HCT116 (cell line): ENCODE results near the gene WASF2.

ENCODE experiments used
- EGR1 ChIP-seq: IDR thresholded peaks from 2 replicates; pipeline ENCODE4 v1.6.1; 2012; ENCODE audit warnings: low read depth
- EZH2phosphoT487 ChIP-seq: fragments of 200-600 bp; IDR thresholded peaks from 2 replicates; pipeline ENCODE4 v1.6.1; 2018; ENCODE audit warnings: antibody characterized with exemption, borderline replicate concordance
- POLR2A ChIP-seq: IDR thresholded peaks from 2 replicates; pipeline ENCODE4 v1.7.0; 2011; ENCODE audit warnings: borderline replicate concordance; ENCODE audit not compliant: insufficient read depth, insufficient read length; ENCODE audit errors: extremely low read depth
- POLR2AphosphoS5 ChIP-seq: IDR thresholded peaks from 2 replicates; pipeline ENCODE4 v1.6.1; 2011; ENCODE audit warnings: mild to moderate bottlenecking, low read depth, low read length, moderate library complexity
- SIN3A ChIP-seq: IDR thresholded peaks from 2 replicates; pipeline ENCODE4 v1.6.1; 2012; ENCODE audit warnings: low read depth
- SRF ChIP-seq: IDR thresholded peaks from 2 replicates; pipeline ENCODE4 v1.6.1; 2012; ENCODE audit warnings: low read depth
- ZFX ChIP-seq: fragments of 450-650 bp; IDR thresholded peaks from 2 replicates; pipeline ENCODE4 v1.6.1; 2017
- TF ChIP-seq, protein P1 (sequence below), 3 experiments: fragments of 200-600 bp in 1 of 3; sonication (generic) in 1 of 3; IDR thresholded peaks in 2 of 3; conservative IDR thresholded peaks in 1 of 3; 2 replicates each; pipeline ENCODE4 v1.5.1; 2012 to 2017; ENCODE audit warnings: low read depth in 2 of 3, low read length in 2 of 3, antibody characterized with exemption in 1 of 3, borderline replicate concordance in 1 of 3, control low read depth in 1 of 3, mild to moderate bottlenecking in 1 of 3, mixed read lengths in 1 of 3, mixed run types in 1 of 3, moderate library complexity in 1 of 3; ENCODE audit not compliant: insufficient read depth in 1 of 3
- TF ChIP-seq, protein P2 (sequence below): IDR thresholded peaks from 2 replicates; pipeline ENCODE4 v1.6.1; 2012

DNA sequence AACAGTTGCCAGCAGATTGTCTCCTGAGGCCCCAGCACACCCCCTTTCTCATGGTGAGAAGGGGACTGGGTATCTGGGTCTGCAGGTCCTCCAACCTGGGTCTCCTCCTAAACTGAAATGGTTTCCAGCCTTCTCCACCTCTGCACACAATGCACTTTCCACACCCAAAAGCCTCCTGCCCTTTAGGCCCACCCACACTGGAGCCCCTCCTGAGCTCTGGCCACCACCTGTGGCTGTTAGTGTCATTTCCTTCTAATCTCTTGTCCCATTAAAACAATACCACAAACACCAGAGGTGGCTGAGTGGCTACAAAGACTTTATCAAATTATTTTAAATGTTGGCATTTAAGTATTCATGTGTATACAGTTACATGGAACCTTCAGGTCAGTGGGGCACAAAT lies 86.0 kb downstream of the WASF2 start:
- no peak for TF ChIP-seq POLR2A
- TF ChIP-seq, protein P1, sequence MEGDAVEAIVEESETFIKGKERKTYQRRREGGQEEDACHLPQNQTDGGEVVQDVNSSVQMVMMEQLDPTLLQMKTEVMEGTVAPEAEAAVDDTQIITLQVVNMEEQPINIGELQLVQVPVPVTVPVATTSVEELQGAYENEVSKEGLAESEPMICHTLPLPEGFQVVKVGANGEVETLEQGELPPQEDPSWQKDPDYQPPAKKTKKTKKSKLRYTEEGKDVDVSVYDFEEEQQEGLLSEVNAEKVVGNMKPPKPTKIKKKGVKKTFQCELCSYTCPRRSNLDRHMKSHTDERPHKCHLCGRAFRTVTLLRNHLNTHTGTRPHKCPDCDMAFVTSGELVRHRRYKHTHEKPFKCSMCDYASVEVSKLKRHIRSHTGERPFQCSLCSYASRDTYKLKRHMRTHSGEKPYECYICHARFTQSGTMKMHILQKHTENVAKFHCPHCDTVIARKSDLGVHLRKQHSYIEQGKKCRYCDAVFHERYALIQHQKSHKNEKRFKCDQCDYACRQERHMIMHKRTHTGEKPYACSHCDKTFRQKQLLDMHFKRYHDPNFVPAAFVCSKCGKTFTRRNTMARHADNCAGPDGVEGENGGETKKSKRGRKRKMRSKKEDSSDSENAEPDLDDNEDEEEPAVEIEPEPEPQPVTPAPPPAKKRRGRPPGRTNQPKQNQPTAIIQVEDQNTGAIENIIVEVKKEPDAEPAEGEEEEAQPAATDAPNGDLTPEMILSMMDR (IDR thresholded peaks at IDR 0.05 in 2 of 3, conservative IDR thresholded peaks at IDR 0.05 in 1 of 3; ENCODE audit: borderline replicate concordance in 1 of 3, insufficient read depth in 1 of 3, low read depth in 2 of 3, low read length in 2 of 3): no peak
- no peak for TF ChIP-seq EZH2phosphoT487
- TF ChIP-seq SRF: no peak
- no peak for TF ChIP-seq EGR1
- no peak for TF ChIP-seq SIN3A
- TF ChIP-seq POLR2AphosphoS5: no peak
- TF ChIP-seq, protein P2, sequence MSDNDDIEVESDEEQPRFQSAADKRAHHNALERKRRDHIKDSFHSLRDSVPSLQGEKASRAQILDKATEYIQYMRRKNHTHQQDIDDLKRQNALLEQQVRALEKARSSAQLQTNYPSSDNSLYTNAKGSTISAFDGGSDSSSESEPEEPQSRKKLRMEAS: no peak
- TF ChIP-seq ZFX: no peak
